Neural progenitor cell (in vitro differentiated cells): Measurements from ENCODE around the gene INHBE. TPM values are rescaled to one million over a fixed set of nuclear protein-coding genes. Genes with fewer than 3 reads are reported as not detected.

Experiments used
- DNase-seq: peaks from one replicate; pipeline ENCODE4 v3.0.0-alpha.2; 2016; ENCODE audit warnings: low spot score
- H2AFZ ChIP-seq: fragments of 200-600 bp; sonication (generic); replicated peaks from 2 replicates; pipeline ENCODE4 v1.6.1; 2016; ENCODE audit warnings: antibody characterized with exemption
- H3F3A ChIP-seq: fragments of 200-600 bp; sonication (generic); 2 replicates; pipeline ENCODE4 v1.6.1; 2016; ENCODE audit warnings: antibody characterized with exemption, low read depth
- H3K27ac ChIP-seq: fragments of 200-600 bp; sonication (generic); 2 replicates; pipeline ENCODE4 v1.5.1; 2016; ENCODE audit warnings: mild to moderate bottlenecking
- H3K27me3 ChIP-seq: fragments of 200-600 bp; sonication (generic); 2 replicates; pipeline ENCODE4 v1.6.1; 2016; ENCODE audit warnings: mild to moderate bottlenecking, moderate library complexity
- H3K36me3 ChIP-seq: fragments of 200-600 bp; sonication (generic); 2 replicates; pipeline ENCODE4 v1.5.1; 2016
- H3K4me1 ChIP-seq: fragments of 200-600 bp; sonication (generic); 2 replicates; pipeline ENCODE4 v1.6.1; 2016; ENCODE audit warnings: mixed run types
- H3K4me2 ChIP-seq: fragments of 200-600 bp; sonication (generic); 2 replicates; pipeline ENCODE4 v1.6.1; 2016
- H3K4me3 ChIP-seq: fragments of 200-600 bp; sonication (generic); 2 replicates; pipeline ENCODE4 v1.5.1; 2016
- H3K79me2 ChIP-seq: fragments of 200-600 bp; sonication (generic); 2 replicates; pipeline ENCODE4 v1.6.1; 2016; ENCODE audit warnings: low read depth
- H3K9ac ChIP-seq: fragments of 200-600 bp; sonication (generic); 2 replicates; pipeline ENCODE4 v1.6.1; 2016
- H3K9me3 ChIP-seq: fragments of 200-600 bp; sonication (generic); 2 replicates; pipeline ENCODE4 v1.5.1; 2016; ENCODE audit warnings: low read depth
- H4K20me1 ChIP-seq: fragments of 200-600 bp; sonication (generic); 2 replicates; pipeline ENCODE4 v1.6.1; 2016; ENCODE audit warnings: low read depth
- H3K27ac Mint-ChIP-seq: 3 replicates; pipeline ENCODE4 v1.8.0; 2021; ENCODE audit warnings: mixed read lengths
- H3K27me3 Mint-ChIP-seq: 2 replicates; pipeline ENCODE4 v1.8.0; 2022; ENCODE audit warnings: low read depth, mild to moderate bottlenecking, inconsistent platforms, moderate library complexity, mixed read lengths; ENCODE audit not compliant: insufficient read depth
- H3K36me3 Mint-ChIP-seq: 3 replicates; pipeline ENCODE4 v1.8.0; 2021; ENCODE audit warnings: mixed read lengths
- H3K4me1 Mint-ChIP-seq: 3 replicates; pipeline ENCODE4 v1.8.0; 2021; ENCODE audit warnings: mixed read lengths
- H3K4me3 Mint-ChIP-seq: 3 replicates; pipeline ENCODE4 v1.8.0; 2021; ENCODE audit warnings: mild to moderate bottlenecking, moderate library complexity, mixed read lengths
- H3K9me3 Mint-ChIP-seq: 3 replicates; pipeline ENCODE4 v1.8.0; 2020; ENCODE audit warnings: mixed read lengths
- EZH2 ChIP-seq: fragments of 200-600 bp; sonication (generic); IDR thresholded peaks from 2 replicates; pipeline ENCODE4 v1.6.1; 2017; ENCODE audit warnings: antibody characterized with exemption, mild to moderate bottlenecking, moderate library complexity
- EZH2phosphoT487 ChIP-seq: fragments of 200-600 bp; sonication (generic); IDR thresholded peaks from 2 replicates; pipeline ENCODE4 v1.6.1; 2017; ENCODE audit warnings: antibody characterized with exemption
- total RNA-seq: library from RNA; depleted of rRNA; stranded (reverse); fragments of >200 nt; gene quantifications from 2 replicates; pipeline ENCODE4 v1.2.3, GENCODE V29; 2015; ENCODE audit warnings: low replicate concordance
- TF ChIP-seq, protein P1 (sequence below): fragments of 200-600 bp; sonication (generic); IDR thresholded peaks from 2 replicates; pipeline ENCODE4 v1.5.1; 2017; ENCODE audit warnings: antibody characterized with exemption, mild to moderate bottlenecking

Gene INHBE
- total RNA-seq, 1 donor from 2014 or later: not detected

DNA sequence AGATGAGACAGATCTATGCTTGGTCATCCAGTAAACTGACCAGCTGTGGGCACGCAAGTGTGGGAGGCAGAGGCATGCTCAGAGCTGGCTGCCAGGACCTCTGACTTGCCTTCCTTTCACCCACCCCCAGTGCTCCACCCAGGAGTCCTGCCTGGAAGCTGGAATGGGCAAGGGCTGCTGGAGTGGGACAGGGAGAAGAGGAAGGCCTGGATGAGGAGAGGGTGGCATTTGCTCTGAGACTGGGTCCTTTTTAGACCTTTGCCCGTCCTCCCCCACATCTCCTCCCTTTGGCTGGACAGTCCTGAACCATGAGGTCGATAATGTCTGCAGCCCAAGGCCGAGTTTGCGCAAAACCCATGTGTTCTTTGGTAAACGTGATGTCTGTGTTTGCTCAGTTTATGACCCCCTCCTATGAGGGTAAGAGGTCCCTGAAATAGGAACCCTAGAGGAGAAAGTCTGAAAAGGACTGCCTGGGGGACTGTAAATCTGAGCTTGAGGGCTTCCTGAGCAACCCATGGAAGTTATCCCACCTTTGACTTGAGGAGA is 3.8 kb upstream of the INHBE start:
- no peak overlapping the region for H3K27ac ChIP-seq
- H3K4me2 ChIP-seq: no peak overlapping the region
- no peaks in the 10 kb centered on the region for H3K9me3 ChIP-seq
- H4K20me1 ChIP-seq: no peaks in the 10 kb centered on the region
- H3K4me1 Mint-ChIP-seq: peaks cover 29% of the 10 kb centered on the region
- H3K9ac ChIP-seq: no peak overlapping the region
- no peak overlapping the region for H3K4me3 Mint-ChIP-seq
- no peak for DNase-seq
- no peak overlapping the region for H3K4me3 ChIP-seq
- no peaks in the 10 kb centered on the region for H3K36me3 Mint-ChIP-seq
- no peaks in the 10 kb centered on the region for H3K27me3 ChIP-seq
- H2AFZ ChIP-seq: no peak overlapping the region
- peaks cover 18% of the 10 kb centered on the region for H3K4me1 ChIP-seq
- no peaks in the 10 kb centered on the region for H3F3A ChIP-seq
- no peaks in the 10 kb centered on the region for H3K36me3 ChIP-seq
- H3K27me3 Mint-ChIP-seq: peaks cover 13% of the 10 kb centered on the region
- TF ChIP-seq EZH2phosphoT487 (no peak), EZH2 (no peak)
- TF ChIP-seq, protein P1, sequence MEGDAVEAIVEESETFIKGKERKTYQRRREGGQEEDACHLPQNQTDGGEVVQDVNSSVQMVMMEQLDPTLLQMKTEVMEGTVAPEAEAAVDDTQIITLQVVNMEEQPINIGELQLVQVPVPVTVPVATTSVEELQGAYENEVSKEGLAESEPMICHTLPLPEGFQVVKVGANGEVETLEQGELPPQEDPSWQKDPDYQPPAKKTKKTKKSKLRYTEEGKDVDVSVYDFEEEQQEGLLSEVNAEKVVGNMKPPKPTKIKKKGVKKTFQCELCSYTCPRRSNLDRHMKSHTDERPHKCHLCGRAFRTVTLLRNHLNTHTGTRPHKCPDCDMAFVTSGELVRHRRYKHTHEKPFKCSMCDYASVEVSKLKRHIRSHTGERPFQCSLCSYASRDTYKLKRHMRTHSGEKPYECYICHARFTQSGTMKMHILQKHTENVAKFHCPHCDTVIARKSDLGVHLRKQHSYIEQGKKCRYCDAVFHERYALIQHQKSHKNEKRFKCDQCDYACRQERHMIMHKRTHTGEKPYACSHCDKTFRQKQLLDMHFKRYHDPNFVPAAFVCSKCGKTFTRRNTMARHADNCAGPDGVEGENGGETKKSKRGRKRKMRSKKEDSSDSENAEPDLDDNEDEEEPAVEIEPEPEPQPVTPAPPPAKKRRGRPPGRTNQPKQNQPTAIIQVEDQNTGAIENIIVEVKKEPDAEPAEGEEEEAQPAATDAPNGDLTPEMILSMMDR: no peak
- no peaks in the 10 kb centered on the region for H3K9me3 Mint-ChIP-seq
- no peak overlapping the region for H3K27ac Mint-ChIP-seq
- H3K79me2 ChIP-seq: no peaks in the 10 kb centered on the region

DNA sequence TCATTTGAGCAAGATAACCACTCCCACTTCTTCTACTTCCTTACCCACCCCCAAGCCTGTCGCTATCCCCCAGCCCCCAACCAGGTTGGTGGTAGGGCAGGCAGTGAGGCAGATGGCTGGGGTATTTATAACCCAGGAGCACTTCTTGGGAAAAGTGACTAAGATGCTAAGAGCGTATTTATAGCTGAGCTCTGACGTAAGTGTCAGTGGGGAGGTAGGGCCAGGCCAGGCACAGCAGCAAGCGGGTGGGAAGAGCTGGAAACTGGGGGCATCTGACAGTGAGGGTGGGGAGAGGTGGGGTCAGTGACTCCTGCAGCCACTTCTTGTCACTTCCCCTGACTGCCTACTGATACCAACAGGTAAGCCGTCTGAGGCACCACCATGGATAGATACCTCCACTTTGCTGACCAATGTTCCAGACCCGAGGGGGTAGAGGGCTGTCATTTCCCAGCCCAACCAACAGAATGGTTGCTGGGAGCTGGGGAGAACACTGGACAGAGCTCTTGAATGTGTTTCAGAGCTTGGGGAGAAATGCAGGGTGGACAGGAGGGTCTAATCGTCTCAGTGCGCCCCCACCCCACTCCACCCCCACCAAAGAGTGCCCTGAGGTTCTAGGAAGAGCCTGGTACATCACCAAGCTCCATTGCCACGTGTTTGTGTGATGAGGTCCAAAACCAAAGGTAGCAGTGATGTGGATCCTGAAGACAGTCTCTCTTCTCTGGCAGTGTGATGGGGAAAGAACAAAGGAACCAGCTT is 2.7 kb upstream of the INHBE start:
- no peak overlapping the region for H3K4me3 ChIP-seq
- H3K79me2 ChIP-seq: no peaks in the 10 kb centered on the region
- H3F3A ChIP-seq: no peaks in the 10 kb centered on the region
- Mint-ChIP-seq H3K4me3 (no peak overlapping the region), H3K4me1 (peaks cover 29% of the 10 kb centered on the region), H3K9me3 (no peaks in the 10 kb centered on the region), H3K27ac (peak overlapping the region; percentile 42), H3K27me3 (peaks cover 14% of the 10 kb centered on the region), H3K36me3 (no peaks in the 10 kb centered on the region)
- H3K27me3 ChIP-seq: no peaks in the 10 kb centered on the region
- H3K27ac ChIP-seq: no peak overlapping the region
- H4K20me1 ChIP-seq: no peaks in the 10 kb centered on the region
- no peak for DNase-seq
- TF ChIP-seq EZH2phosphoT487: no peak
- TF ChIP-seq, protein P1: no peak
- no peak for TF ChIP-seq EZH2
- H3K36me3 ChIP-seq: no peaks in the 10 kb centered on the region
- H2AFZ ChIP-seq: peak overlapping the region; percentile 65
- no peak overlapping the region for H3K9ac ChIP-seq
- H3K9me3 ChIP-seq: no peaks in the 10 kb centered on the region
- no peak overlapping the region for H3K4me2 ChIP-seq
- H3K4me1 ChIP-seq: peaks cover 20% of the 10 kb centered on the region

DNA sequence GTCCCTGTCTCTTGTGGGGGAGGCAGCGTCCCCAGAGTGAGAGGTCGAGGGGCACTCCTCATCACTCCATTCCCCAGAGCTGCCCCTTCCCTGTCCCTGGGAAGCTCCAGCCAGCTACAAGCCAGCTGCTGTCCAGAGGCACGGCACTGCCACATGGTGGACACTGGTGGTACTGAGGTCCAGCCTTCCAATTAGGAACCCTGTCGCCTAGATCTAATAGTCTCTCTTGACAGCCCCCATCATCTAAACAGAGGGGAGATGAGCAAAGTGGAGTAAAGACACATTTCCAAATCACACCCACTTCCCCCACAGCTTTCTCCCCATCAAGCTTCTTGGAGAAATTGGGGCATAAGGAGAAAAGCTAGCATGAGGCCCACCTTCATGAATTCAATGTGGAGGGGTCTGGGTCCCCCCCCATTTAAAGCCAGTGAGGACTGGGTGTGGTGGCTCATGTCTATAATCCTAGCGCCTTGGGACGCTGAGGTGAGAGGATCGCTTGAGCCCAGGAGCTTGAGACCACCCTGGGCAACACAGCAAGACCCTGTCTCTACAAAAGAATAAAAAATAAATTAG is 2.1 kb upstream of the INHBE start:
- Histone ChIP-seq H3K4me1 (peaks cover 20% of the 10 kb centered on the region), H3K9me3 (no peaks in the 10 kb centered on the region), H3K79me2 (no peaks in the 10 kb centered on the region), H3K4me3 (no peak overlapping the region), H3K36me3 (no peaks in the 10 kb centered on the region), H4K20me1 (no peaks in the 10 kb centered on the region), H3F3A (no peaks in the 10 kb centered on the region), H3K27ac (no peak overlapping the region), H3K9ac (no peak overlapping the region), H3K4me2 (no peak overlapping the region), H2AFZ (peak overlapping the region; percentile 65), H3K27me3 (no peaks in the 10 kb centered on the region)
- Mint-ChIP-seq H3K4me1 (peaks cover 29% of the 10 kb centered on the region), H3K27me3 (peaks cover 18% of the 10 kb centered on the region), H3K4me3 (no peak overlapping the region), H3K27ac (no peak overlapping the region), H3K9me3 (no peaks in the 10 kb centered on the region), H3K36me3 (no peaks in the 10 kb centered on the region)
- DNase-seq: peak; percentile 89
- TF ChIP-seq EZH2phosphoT487: no peak
- TF ChIP-seq, protein P1: peak; percentile 89
